Right lobe of liver (tissue), 6 donors: Measurements from ENCODE around the gene RNLS. TPM values are rescaled to one million over a fixed set of nuclear protein-coding genes. Genes with fewer than 3 reads are reported as not detected.

Experiments
- ATAC-seq, 4 donors: fragments of 200-7000 bp; cut with Tn5 transposase; one replicate each; pipeline ENCODE4 v1.9.1; 2020; ENCODE audit warnings: mild to moderate bottlenecking in 4 of 4, moderate library complexity in 4 of 4
- DNase-seq, 3 donors: peaks; one replicate each; pipeline ENCODE4 v3.0.0-alpha.2; 2020
- H3K27ac ChIP-seq, 3 donors: fragments of 200-600 bp; one replicate each; pipeline ENCODE4 v1.8.0; 2022
- H3K27me3 ChIP-seq, 2 donors: fragments of 200-600 bp; one replicate each; pipeline ENCODE4 v1.8.0; 2022
- H3K36me3 ChIP-seq, 4 donors: fragments of 200-600 bp; sonication (generic) in 1 of 4; one replicate each; pipeline versions ENCODE4 v1.5.1 to v1.8.0; 2017 to 2022; ENCODE audit warnings: control low read depth in 1 of 4
- H3K4me1 ChIP-seq, 4 donors: fragments of 200-600 bp; sonication (generic) in 1 of 4; one replicate each; pipeline versions ENCODE4 v1.5.1 to v1.8.0; 2017 to 2022; ENCODE audit warnings: control low read depth in 1 of 4
- H3K4me3 ChIP-seq, 3 donors: fragments of 200-600 bp; one replicate each; pipeline ENCODE4 v1.8.0; 2022
- H3K9me3 ChIP-seq, 4 donors: fragments of 200-600 bp; sonication (generic) in 1 of 4; one replicate each; pipeline versions ENCODE4 v1.5.1 to v1.8.0; 2017 to 2022; ENCODE audit warnings: control low read depth in 1 of 4
- CTCF ChIP-seq, 4 donors: fragments of 200-600 bp in 3 of 4; fragments of 450-650 bp in 1 of 4; IDR thresholded peaks; one replicate each; pipeline versions ENCODE4 v1.5.1 to v1.8.0; 2016 to 2022; ENCODE audit warnings: antibody characterized with exemption in 4 of 4, mild to moderate bottlenecking in 2 of 4
- POLR2A ChIP-seq: fragments of 450-650 bp; IDR thresholded peaks from one replicate; pipeline ENCODE4 v1.6.1; 2017; ENCODE audit warnings: antibody characterized with exemption, mild to moderate bottlenecking
- WGBS: methylation state at CpG from one replicate; pipeline ENCODE4 v1.1.6; 2018; ENCODE audit warnings: low coverage, low lambda C conversion rate; ENCODE audit not compliant: insufficient coverage; ENCODE audit errors: missing lambda C conversion rate; 5-methylcytosine and 5-hydroxymethylcytosine counted together
- intact Hi-C, 2 donors: fragments of 100-400 bp; cut with DNase I; formaldehyde crosslinking; loops; one replicate each; pipeline versions ENCODE4 v1.11.2 to v1.14.1; 2022
- total RNA-seq, 6 experiments: library from RNA; depleted of rRNA in 2 of 6; stranded (reverse); fragments of >200 nt in 2 of 6; fragmentation: NEBNext Ultra II Directional in 3 of 6; extraction: Animal tissue kit (Norgen Biotek cat#: 25700) in 3 of 6; gene quantifications; one replicate each; pipeline versions ENCODE4 v1.1.0 to v1.2.4, GENCODE V29; 2016 to 2023
- donor health status: DM: no; HTN: yes; CAD: no.
- donor health status: DM: no; HTN: no; CAD: no.
- donor health status: DM: no; HTN: no; CAD: no.
- donor health status: DM: no; HTN: yes; CAD: no.
- donor health status: DM: no; HTN: yes; CAD: no.

Gene RNLS
- total RNA-seq, 6 experiments from 2014 or later: 5.9 to 10.5 (median 7.3) TPM

GRCh38 chr10:88330174-88330573 is 252.9 kb downstream of the RNLS start:
- DNase-seq: no peak
- intact Hi-C loops: no loop called here

GRCh38 chr10:88322324-88323063 is 260.6 kb downstream of the RNLS start:
- Histone ChIP-seq H3K27me3 (no peaks in the 10 kb centered on the region), H3K36me3 (no peaks in the 10 kb centered on the region), H3K27ac (no peak overlapping the region), H3K4me1 (peaks cover 0 to 7% (median 0%) of the 10 kb centered on the region in 4 donors), H3K4me3 (no peak overlapping the region), H3K9me3 (no peaks in the 10 kb centered on the region)
- 80% methylated on average over 3 of the region's 3 CpGs for WGBS
- intact Hi-C loops: no loop called here
- no peak for DNase-seq
- TF ChIP-seq POLR2A (no peak), CTCF (IDR thresholded peaks at IDR 0.05) (no peak)
- ATAC-seq: no peak

More at GRCh38 chr10:88330174-88330573, 252.9 kb downstream of the RNLS start:
- Histone ChIP-seq H3K4me3 (no peak overlapping the region), H3K27ac (no peak overlapping the region), H3K9me3 (no peaks in the 10 kb centered on the region), H3K36me3 (no peaks in the 10 kb centered on the region), H3K4me1 (peaks cover 0 to 7% (median 0%) of the 10 kb centered on the region in 4 donors), H3K27me3 (no peaks in the 10 kb centered on the region)
- WGBS: 46% methylated on average over 1 of the region's 1 CpG
- ATAC-seq: no peak
- TF ChIP-seq CTCF (IDR thresholded peaks at IDR 0.05) (no peak), POLR2A (no peak)

GRCh38 chr10:88319960-88320517 is 263.1 kb downstream of the RNLS start:
- Histone ChIP-seq H3K9me3 (no peaks in the 10 kb centered on the region), H3K27ac (no peak overlapping the region), H3K4me1 (no peaks in the 10 kb centered on the region), H3K4me3 (no peak overlapping the region), H3K27me3 (no peaks in the 10 kb centered on the region), H3K36me3 (no peaks in the 10 kb centered on the region)
- 100% methylated on average over 1 of the region's 1 CpG for WGBS
- TF ChIP-seq POLR2A: no peak
- TF ChIP-seq CTCF (IDR thresholded peaks at IDR 0.05): no peak
- ATAC-seq: no peak
- intact Hi-C loops: no loop called here
- no peak for DNase-seq

- TF ChIP-seq CTCF (IDR thresholded peaks at IDR 0.05) (peak; percentile 22 to 41 (median 34)), POLR2A (no peak)
- peak; percentile 57 to 67 (median 60) for ATAC-seq
- 100% methylated on average over 1 of the region's 2 CpGs for WGBS
- DNase-seq: no peak
- no peak overlapping the region for H3K4me3 ChIP-seq
- no peak overlapping the region for H3K27ac ChIP-seq
- intact Hi-C loops: no loop called here
- no peaks in the 10 kb centered on the region for H3K4me1 ChIP-seq
- no peaks in the 10 kb centered on the region for H3K27me3 ChIP-seq
- no peaks in the 10 kb centered on the region for H3K36me3 ChIP-seq
- H3K9me3 ChIP-seq: no peaks in the 10 kb centered on the region
Observed at GRCh38 chr10:88318803-88319202, 264.3 kb downstream of the RNLS start.
